ENCODE data around the gene OR1M1.

Gene OR1M1

DNA sequence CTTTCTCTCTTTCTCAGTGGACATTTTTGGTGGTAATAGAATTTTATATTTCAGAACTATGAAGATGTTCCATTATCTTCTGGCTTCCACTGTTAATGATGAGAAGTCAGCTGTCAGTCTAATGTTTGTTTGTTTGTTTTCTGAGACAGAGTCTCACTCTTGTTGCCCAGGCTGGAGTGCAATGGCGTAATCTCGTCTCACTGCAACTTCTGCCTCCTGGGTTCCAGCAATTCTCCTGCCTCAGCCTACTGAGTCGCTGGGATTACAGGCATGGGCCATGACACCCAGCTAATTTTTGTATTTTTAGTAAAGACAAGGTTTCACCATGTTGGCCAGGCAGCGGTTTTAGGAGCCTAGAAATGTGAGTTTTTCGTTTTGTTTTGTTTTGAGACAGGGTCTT, 58.1 kb downstream of the OR1M1 start:
- Histone ChIP-seq H3K79me2 (peaks cover 66% of the 10 kb centered on the region), H3K4me2 (ENCODE audit: low read length) (no peak overlapping the region), H3K27me3 (ENCODE audit: control insufficient read depth, insufficient read depth, low read length) (no peaks in the 10 kb centered on the region), H3K36me3 (ENCODE audit: control insufficient read depth, insufficient read depth, low read length) (no peaks in the 10 kb centered on the region), H3K4me3 (ENCODE audit: low read depth, low read length) (no peak overlapping the region), H2AFZ (no peak overlapping the region), H3K9me3 (ENCODE audit: control insufficient read depth, low read length) (no peaks in the 10 kb centered on the region), H3K9ac (no peak overlapping the region), H3K4me1 (peaks cover 3% of the 10 kb centered on the region), H3K27ac (no peak overlapping the region)
- TF ChIP-seq CTCF (IDR thresholded peaks at IDR 0.05), result no peak

Data from parathyroid adenoma (tissue), 2 donors.